GM18502 (cell line): ENCODE measurements around the gene CD40.

Experiments used
- ATAC-seq: cut with Tn5 transposase; IDR thresholded peaks from one replicate; pipeline ENCODE4 v1.9.1; 2021; ENCODE audit warnings: mild to moderate bottlenecking; ENCODE audit not compliant: unreplicated experiment, poor library complexity

Gene CD40

GRCh38 chr20:46169245-46170171 is 51.4 kb downstream of the CD40 start:
- no peak for ATAC-seq

GRCh38 chr20:46171476-46171875 is 53.4 kb downstream of the CD40 start:
- ATAC-seq, result no peak

- ATAC-seq, result no peak
Observed at GRCh38 chr20:46171909-46172308, 53.8 kb downstream of the CD40 start.

- ATAC-seq, result no peak
Observed at GRCh38 chr20:46172455-46172854, 54.3 kb downstream of the CD40 start.

- no peak for ATAC-seq
Observed at GRCh38 chr20:46172961-46173536, 54.9 kb downstream of the CD40 start.

- no peak for ATAC-seq
Observed at GRCh38 chr20:46173652-46174468, 55.7 kb downstream of the CD40 start.

GRCh38 chr20:46174469-46175126 is 56.5 kb downstream of the CD40 start:
- no peak for ATAC-seq

- ATAC-seq, result no peak
Observed at GRCh38 chr20:46175127-46175494, 57.0 kb downstream of the CD40 start.

- ATAC-seq, result no peak
Observed at GRCh38 chr20:46176739-46177378, 58.7 kb downstream of the CD40 start.

GRCh38 chr20:46177768-46178167 is 59.7 kb downstream of the CD40 start:
- no peak for ATAC-seq

- no peak for ATAC-seq
Observed at GRCh38 chr20:46178891-46179290, 60.8 kb downstream of the CD40 start.
